Gastroesophageal sphincter (tissue), 3 donors: ENCODE data around the gene NTMT2.

ENCODE experiments used
- CTCF ChIP-seq, 4 experiments: fragments of 200-600 bp in 2 of 4; fragments of 450-650 bp in 2 of 4; sonication (generic) in 1 of 4; IDR thresholded peaks; one replicate each; pipeline ENCODE4 v1.5.1; 2017 to 2019; ENCODE audit warnings: antibody characterized with exemption in 4 of 4, mild to moderate bottlenecking in 2 of 4, moderate library complexity in 2 of 4
- POLR2A ChIP-seq, 2 donors: fragments of 450-650 bp; IDR thresholded peaks; one replicate each; pipeline ENCODE4 v1.6.1; 2017; ENCODE audit warnings: antibody characterized with exemption in 2 of 2, mild to moderate bottlenecking in 2 of 2, moderate library complexity in 1 of 2
- POLR2AphosphoS5 ChIP-seq: sonication (generic); formaldehyde crosslinking; IDR thresholded peaks from one replicate; pipeline ENCODE4 v1.6.1; 2017; ENCODE audit warnings: antibody characterized with exemption

GRCh38 chr1:170114906-170115305, 30.9 kb upstream of the NTMT2 start:
- TF ChIP-seq CTCF (IDR thresholded peaks at IDR 0.05) (no peak), POLR2AphosphoS5 (no peak), POLR2A (IDR thresholded peaks at IDR 0.05) (no peak)
